ENCODE data around the gene ACBD4. TPM values are rescaled to one million over a fixed set of nuclear protein-coding genes. Genes with fewer than 3 reads are reported as not detected.

ACBD4 gene
- total and polyA plus RNA-seq, 2 of the 13 experiments (the other 11 are each of a cell fraction or from before 2014, with no cell fraction given): 16.1 to 26.9 TPM

GRCh38 chr17:45123076-45123770 lies 12.3 kb upstream of the ACBD4 start (continued):
- TF ChIP-seq ZNF629 (CRISPR knock-in tag; conservative IDR thresholded peaks at IDR 0.05) (0 out of 2 replicates have a peak, but pooled peaks have one; percentile 17), ZNF768 (CRISPR knock-in tag; IDR thresholded peaks at IDR 0.05) (no peak), REPIN1 (CRISPR knock-in tag; IDR thresholded peaks at IDR 0.05; ENCODE audit: borderline replicate concordance, low read depth) (no peak), ZNF414 (CRISPR knock-in tag; IDR thresholded peaks at IDR 0.05) (0 out of 2 replicates have a peak, but pooled peaks have one; percentile 5), SP1 (IDR thresholded peaks at IDR 0.05) (no peak), SP1 (CRISPR knock-in tag; IDR thresholded peaks at IDR 0.05) (no peak), GATA4 (IDR thresholded peaks at IDR 0.05; ENCODE audit: borderline replicate concordance, low read depth) (no peak), ZNF441 (CRISPR knock-in tag; IDR thresholded peaks at IDR 0.05; ENCODE audit: borderline replicate concordance) (peak; percentile 97), ZNF691 (CRISPR knock-in tag; IDR thresholded peaks at IDR 0.05; ENCODE audit: borderline replicate concordance, low read depth) (0 out of 2 replicates have a peak, but pooled peaks have one; percentile 31), ZBTB1 (CRISPR knock-in tag; IDR thresholded peaks at IDR 0.05; ENCODE audit: borderline replicate concordance) (no peak), KDM2A (CRISPR knock-in tag; IDR thresholded peaks at IDR 0.05; ENCODE audit: borderline replicate concordance, low read depth) (no peak; the same call in 1 of the 2 replicates), GATAD2A (CRISPR knock-in tag; IDR thresholded peaks at IDR 0.05) (peak; percentile 60; the same call in 1 of the 2 replicates), ZNF709 (CRISPR knock-in tag; IDR thresholded peaks at IDR 0.05) (0 out of 2 replicates have a peak, but pooled peaks have one; percentile 56), SOX5 (CRISPR knock-in tag; IDR thresholded peaks at IDR 0.05; ENCODE audit: borderline replicate concordance) (0 out of 2 replicates have a peak, but pooled peaks have one; percentile 35), NFIB (CRISPR knock-in tag; IDR thresholded peaks at IDR 0.05; ENCODE audit: borderline replicate concordance) (no peak), ZSCAN20 (CRISPR knock-in tag; IDR thresholded peaks at IDR 0.05; ENCODE audit: borderline replicate concordance) (no peak), HDAC2 (CRISPR knock-in tag; IDR thresholded peaks at IDR 0.05) (peak; percentile 54; the same call in 1 of the 2 replicates), PHF8 (CRISPR knock-in tag; IDR thresholded peaks at IDR 0.05) (peak; percentile 15; the same call in 1 of the 2 replicates)
- TF ChIP-seq, protein P1, sequence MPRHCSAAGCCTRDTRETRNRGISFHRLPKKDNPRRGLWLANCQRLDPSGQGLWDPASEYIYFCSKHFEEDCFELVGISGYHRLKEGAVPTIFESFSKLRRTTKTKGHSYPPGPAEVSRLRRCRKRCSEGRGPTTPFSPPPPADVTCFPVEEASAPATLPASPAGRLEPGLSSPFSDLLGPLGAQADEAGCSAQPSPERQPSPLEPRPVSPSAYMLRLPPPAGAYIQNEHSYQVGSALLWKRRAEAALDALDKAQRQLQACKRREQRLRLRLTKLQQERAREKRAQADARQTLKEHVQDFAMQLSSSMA (CRISPR knock-in tag; IDR thresholded peaks at IDR 0.05): no peak
- TF ChIP-seq, protein P2, sequence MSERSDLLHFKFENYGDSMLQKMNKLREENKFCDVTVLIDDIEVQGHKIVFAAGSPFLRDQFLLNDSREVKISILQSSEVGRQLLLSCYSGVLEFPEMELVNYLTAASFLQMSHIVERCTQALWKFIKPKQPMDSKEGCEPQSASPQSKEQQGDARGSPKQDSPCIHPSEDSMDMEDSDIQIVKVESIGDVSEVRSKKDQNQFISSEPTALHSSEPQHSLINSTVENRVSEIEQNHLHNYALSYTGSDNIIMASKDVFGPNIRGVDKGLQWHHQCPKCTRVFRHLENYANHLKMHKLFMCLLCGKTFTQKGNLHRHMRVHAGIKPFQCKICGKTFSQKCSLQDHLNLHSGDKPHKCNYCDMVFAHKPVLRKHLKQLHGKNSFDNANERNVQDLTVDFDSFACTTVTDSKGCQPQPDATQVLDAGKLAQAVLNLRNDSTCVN (CRISPR knock-in tag; IDR thresholded peaks at IDR 0.05; ENCODE audit: borderline replicate concordance): 0 out of 2 replicates have a peak, but pooled peaks have one; percentile 5
